H9 (cell line): Measurements from ENCODE around the gene SPRR3. TPM values are rescaled to one million over a fixed set of nuclear protein-coding genes. Genes with fewer than 3 reads are reported as not detected.

Source experiments
- DNase-seq: peaks from one replicate; pipeline ENCODE4 v3.0.0-alpha.2; 2017
- H2AFZ ChIP-seq: one replicate; pipeline ENCODE4 v1.6.1; 2013; ENCODE audit warnings: mild to moderate bottlenecking, low read length, control low read depth, moderate library complexity
- H2AK5ac ChIP-seq: 2 replicates; pipeline ENCODE4 v1.6.1; 2013; ENCODE audit warnings: low read length, control low read depth, mixed read lengths; ENCODE audit not compliant: insufficient read length
- H2BK120ac ChIP-seq: one replicate; pipeline ENCODE4 v1.6.1; 2013; ENCODE audit warnings: low read depth, mild to moderate bottlenecking, low read length, control low read depth, inconsistent platforms; ENCODE audit not compliant: poor library complexity, severe bottlenecking
- H2BK12ac ChIP-seq: 2 replicates; pipeline ENCODE4 v1.6.1; 2013; ENCODE audit warnings: low read length, control low read depth, mixed read lengths, low read depth; ENCODE audit not compliant: insufficient read length
- H2BK15ac ChIP-seq: 2 replicates; pipeline ENCODE4 v1.6.1; 2013; ENCODE audit warnings: low read depth, low read length, control low read depth
- H2BK20ac ChIP-seq: one replicate; pipeline ENCODE4 v1.6.1; 2013; ENCODE audit warnings: low read depth, mild to moderate bottlenecking, low read length, control low read depth, inconsistent platforms; ENCODE audit not compliant: poor library complexity, severe bottlenecking
- H2BK5ac ChIP-seq: 2 replicates; pipeline ENCODE4 v1.6.1; 2013; ENCODE audit warnings: low read length, control low read depth, mixed read lengths; ENCODE audit not compliant: insufficient read length
- H3K14ac ChIP-seq: 2 replicates; pipeline ENCODE4 v1.6.1; 2013; ENCODE audit warnings: low read length, control low read depth; ENCODE audit not compliant: insufficient read depth
- H3K18ac ChIP-seq: 2 replicates; pipeline ENCODE4 v1.6.1; 2013; ENCODE audit warnings: low read depth, mild to moderate bottlenecking, mixed read lengths, low read length, control low read depth; ENCODE audit not compliant: insufficient read length
- H3K23ac ChIP-seq: 2 replicates; pipeline ENCODE4 v1.6.1; 2013; ENCODE audit warnings: low read length, control low read depth, mixed read lengths, low read depth; ENCODE audit not compliant: insufficient read length
- H3K23me2 ChIP-seq: 2 replicates; pipeline ENCODE4 v1.6.1; 2013; ENCODE audit warnings: low read depth, mild to moderate bottlenecking, mixed read lengths, low read length, control low read depth; ENCODE audit not compliant: insufficient read length, poor library complexity, severe bottlenecking
- H3K27ac ChIP-seq: 2 replicates; pipeline ENCODE4 v1.5.1; 2013; ENCODE audit warnings: low read length, control low read depth, mixed read lengths, low read depth; ENCODE audit not compliant: insufficient read length
- H3K27me3 ChIP-seq: 2 replicates; pipeline ENCODE4 v1.6.1; 2013; ENCODE audit warnings: low read length, control low read depth, inconsistent platforms; ENCODE audit not compliant: insufficient read depth
- H3K4ac ChIP-seq: 2 replicates; pipeline ENCODE4 v1.6.1; 2013; ENCODE audit warnings: low read depth, mild to moderate bottlenecking, control low read depth, inconsistent platforms, low read length, moderate library complexity
- H3K4me1 ChIP-seq: 2 replicates; pipeline ENCODE4 v1.6.1; 2013; ENCODE audit warnings: low read length, control low read depth, inconsistent platforms; ENCODE audit not compliant: insufficient read depth
- H3K4me2 ChIP-seq: 2 replicates; pipeline ENCODE4 v1.6.1; 2013; ENCODE audit warnings: low read length, control low read depth, mixed read lengths; ENCODE audit not compliant: insufficient read length, insufficient read depth
- H3K56ac ChIP-seq: 2 replicates; pipeline ENCODE4 v1.6.1; 2013; ENCODE audit warnings: low read depth, mild to moderate bottlenecking, mixed read lengths, low read length, control low read depth; ENCODE audit not compliant: insufficient read length
- H3K79me1 ChIP-seq: 2 replicates; pipeline ENCODE4 v1.6.1; 2013; ENCODE audit warnings: low read depth, mild to moderate bottlenecking, moderate library complexity, low read length, control low read depth, inconsistent platforms; ENCODE audit not compliant: insufficient read depth, poor library complexity, severe bottlenecking
- H3K79me2 ChIP-seq: 2 replicates; pipeline ENCODE4 v1.6.1; 2013; ENCODE audit warnings: low read length, control low read depth, inconsistent platforms; ENCODE audit not compliant: insufficient read depth
- H3K9ac ChIP-seq: 2 replicates; pipeline ENCODE4 v1.6.1; 2013; ENCODE audit warnings: low read length, control low read depth, mixed read lengths; ENCODE audit not compliant: insufficient read length; ENCODE audit errors: extremely low read depth
- H3K9me3 ChIP-seq: one replicate; pipeline ENCODE4 v1.6.1; 2013; ENCODE audit warnings: low read depth, low read length, inconsistent platforms; ENCODE audit not compliant: control insufficient read depth
- H3T11ph ChIP-seq: one replicate; pipeline ENCODE4 v1.6.1; 2013; ENCODE audit warnings: mild to moderate bottlenecking, low read length, control low read depth, inconsistent platforms
- H4K20me1 ChIP-seq: one replicate; pipeline ENCODE4 v1.6.1; 2013; ENCODE audit not compliant: control insufficient read depth, insufficient read length, insufficient read depth
- H4K5ac ChIP-seq: 2 replicates; pipeline ENCODE4 v1.6.1; 2013; ENCODE audit warnings: low read depth, mild to moderate bottlenecking, mixed read lengths, low read length, control low read depth; ENCODE audit not compliant: insufficient read length
- H4K8ac ChIP-seq: replicated peaks from 2 replicates; pipeline ENCODE4 v1.6.1; 2013; ENCODE audit warnings: low read length, control low read depth, mixed read lengths, low read depth; ENCODE audit not compliant: insufficient read length
- H4K91ac ChIP-seq: 2 replicates; pipeline ENCODE4 v1.6.1; 2013; ENCODE audit warnings: low read depth, mild to moderate bottlenecking, moderate library complexity, mixed read lengths, low read length, control low read depth; ENCODE audit not compliant: insufficient read length
- H3K27ac Mint-ChIP-seq, 3 experiments: 2 replicates in 2 of 3; 3 replicates in 1 of 3; pipeline ENCODE4 v1.8.0; 2020 to 2021; ENCODE audit warnings: mixed read lengths in 3 of 3, mild to moderate bottlenecking in 1 of 3, moderate library complexity in 1 of 3
- H3K27me3 Mint-ChIP-seq: 2 replicates; pipeline ENCODE4 v1.8.0; 2021; ENCODE audit warnings: low read depth, mild to moderate bottlenecking, moderate library complexity, mixed read lengths
- H3K36me3 Mint-ChIP-seq, 3 experiments: 2 replicates in 2 of 3; 3 replicates in 1 of 3; pipeline ENCODE4 v1.8.0; 2020 to 2021; ENCODE audit warnings: low read depth in 3 of 3, mixed read lengths in 3 of 3; ENCODE audit not compliant: insufficient read depth in 1 of 3
- H3K4me1 Mint-ChIP-seq, 2 experiments: 2 replicates each; pipeline ENCODE4 v1.8.0; 2020; ENCODE audit warnings: mixed read lengths in 2 of 2
- H3K4me3 Mint-ChIP-seq, 2 experiments: 2 replicates in 1 of 2; 3 replicates in 1 of 2; pipeline ENCODE4 v1.8.0; 2020 to 2021; ENCODE audit warnings: mild to moderate bottlenecking in 2 of 2, mixed read lengths in 2 of 2, moderate library complexity in 1 of 2
- H3K9me3 Mint-ChIP-seq, 2 experiments: 2 replicates in 1 of 2; 3 replicates in 1 of 2; pipeline ENCODE4 v1.8.0; 2020; ENCODE audit warnings: mild to moderate bottlenecking in 2 of 2, mixed read lengths in 2 of 2, moderate library complexity in 1 of 2
- CTCF ChIP-seq: fragments of 200-600 bp; sonication (generic); conservative IDR thresholded peaks from 3 replicates; pipeline ENCODE4 v1.8.0; 2021; ENCODE audit warnings: antibody characterized with exemption, mild to moderate bottlenecking
- WGBS: extraction: QIAGEN DNeasy Blood & Tissue Kit; methylation state at CpG from one replicate; pipeline ENCODE4 v1.1.7; 2013; ENCODE audit warnings: missing lambda C conversion rate, low lambda C conversion rate, mixed read lengths; ENCODE audit not compliant: insufficient read length; ENCODE audit errors: extremely low coverage; 5-methylcytosine and 5-hydroxymethylcytosine counted together
- total RNA-seq: library from RNA; stranded (reverse); gene quantifications from 2 replicates; pipeline ENCODE4 v1.2.1, GENCODE V29; 2021

The SPRR3 gene
- total RNA-seq, 1 experiment from 2014 or later, result not detected

- H2BK15ac ChIP-seq, result no peak overlapping the region
- no peak overlapping the region for H4K91ac ChIP-seq
- H3K79me1 ChIP-seq, result no peaks in the 10 kb centered on the region
- H3K56ac ChIP-seq, result no peak overlapping the region
- H3K27ac Mint-ChIP-seq, result no peak overlapping the region
- H3K4me3 Mint-ChIP-seq, result no peak overlapping the region; a peak in 1 of 5 replicates
- H3K4me1 Mint-ChIP-seq, result peaks cover 6 to 7% of the 10 kb centered on the region in 2 experiments
- H2BK20ac ChIP-seq, result no peak overlapping the region
- no peaks in the 10 kb centered on the region for H3K27me3 Mint-ChIP-seq
- H3K9ac ChIP-seq, result no peak overlapping the region
- peaks cover 3% of the 10 kb centered on the region; the same call in 1 of the 2 replicates for H3K4me1 ChIP-seq
- H3K79me2 ChIP-seq, result no peaks in the 10 kb centered on the region
- no peaks in the 10 kb centered on the region for H3K27me3 ChIP-seq
- H4K5ac ChIP-seq, result no peak overlapping the region
- no peak overlapping the region for H2BK5ac ChIP-seq
- TF ChIP-seq CTCF, result peak; percentile 69
- peak; percentile 35 for DNase-seq
- no peaks in the 10 kb centered on the region; a peak in 2 of 5 replicates for H3K9me3 Mint-ChIP-seq
- H4K8ac ChIP-seq, result no peak overlapping the region
- H3K27ac ChIP-seq, result no peak overlapping the region
- H3K36me3 Mint-ChIP-seq, result no peaks in the 10 kb centered on the region
- H4K20me1 ChIP-seq, result no peaks in the 10 kb centered on the region
- H3K9me3 ChIP-seq, result no peaks in the 10 kb centered on the region
- no peak overlapping the region for H3K4ac ChIP-seq
- H2AK5ac ChIP-seq, result no peak overlapping the region
- WGBS, result no CpG with 5 or more reads among the region's 3 CpGs
- H3K4me2 ChIP-seq, result no peak overlapping the region
- no peak overlapping the region for H2BK120ac ChIP-seq
- no peak overlapping the region for H3T11ph ChIP-seq
- no peak overlapping the region for H2AFZ ChIP-seq
- no peak overlapping the region for H3K23ac ChIP-seq
- H3K23me2 ChIP-seq, result no peaks in the 10 kb centered on the region
- H3K14ac ChIP-seq, result no peak overlapping the region
- no peak overlapping the region for H3K18ac ChIP-seq
- no peak overlapping the region for H2BK12ac ChIP-seq
Measured at GRCh38 chr1:153032677-153033308, 31.2 kb downstream of the SPRR3 start.
